OCI-LY7 (cell line): ENCODE data around the gene CTSH.

Source experiments
- CTCF ChIP-seq: fragments of 200-600 bp; sonication (generic); conservative IDR thresholded peaks from 2 replicates; pipeline ENCODE4 v1.5.1; 2014; ENCODE audit warnings: mild to moderate bottlenecking, antibody characterized with exemption, low read length, moderate library complexity, mixed read lengths
- EZH2phosphoT487 ChIP-seq: fragments of 200-600 bp; sonication (generic); IDR thresholded peaks from 2 replicates; pipeline ENCODE4 v1.6.1; 2018; ENCODE audit warnings: low read depth, borderline replicate concordance, mild to moderate bottlenecking, mixed run types, antibody characterized with exemption, low read length, moderate library complexity, mixed read lengths

GRCh38 chr15:78925956-78926743 is 18.7 kb downstream of the CTSH start:
- TF ChIP-seq CTCF: 0 out of 2 replicates have a peak, but pooled peaks have one; percentile 11
- TF ChIP-seq EZH2phosphoT487: no peak
